Osteoblast (primary cell): Measurements from ENCODE around the gene FRMD4A. TPM values are rescaled to one million over a fixed set of nuclear protein-coding genes. Genes with fewer than 3 reads are reported as not detected.
"Not testable (repeated sequence)": the region's sequence is repeated elsewhere in the genome, so short reads cannot be mapped to it uniquely, and the experiment has no call there.

Source experiments
- DNase-seq: peaks from one replicate; pipeline ENCODE4 v3.0.0; 2011; ENCODE audit warnings: low spot score, mixed read lengths; ENCODE audit not compliant: insufficient read length; ENCODE audit errors: missing footprints
- H2AFZ ChIP-seq: 2 replicates; pipeline ENCODE4 v1.6.0; 2011; ENCODE audit warnings: mild to moderate bottlenecking, low read length
- H3K27ac ChIP-seq: 2 replicates; pipeline ENCODE4 v1.5.1; 2011; ENCODE audit warnings: mild to moderate bottlenecking, low read depth, low read length, moderate library complexity
- H3K27me3 ChIP-seq: 2 replicates; pipeline ENCODE4 v1.6.0; 2012; ENCODE audit warnings: mild to moderate bottlenecking, control low read depth, inconsistent platforms, low read length, moderate library complexity; ENCODE audit not compliant: insufficient read depth
- H3K36me3 ChIP-seq: 2 replicates; pipeline ENCODE4 v1.5.1; 2011; ENCODE audit warnings: mild to moderate bottlenecking, low read length, control low read depth, moderate library complexity; ENCODE audit not compliant: insufficient read depth
- H3K4me1 ChIP-seq: 2 replicates; pipeline ENCODE4 v1.5.1; 2011; ENCODE audit warnings: mild to moderate bottlenecking, low read length, control low read depth, moderate library complexity; ENCODE audit not compliant: insufficient read depth
- H3K4me2 ChIP-seq: 2 replicates; pipeline ENCODE4 v1.6.0; 2011; ENCODE audit warnings: mild to moderate bottlenecking, low read length; ENCODE audit not compliant: insufficient read depth
- H3K4me3 ChIP-seq: fragments of 200-600 bp; sonication (generic); 3 replicates; pipeline ENCODE4 v1.5.1; 2012; ENCODE audit warnings: mild to moderate bottlenecking, low read length, inconsistent platforms; ENCODE audit not compliant: insufficient read depth
- H3K79me2 ChIP-seq: 2 replicates; pipeline ENCODE4 v1.6.0; 2012; ENCODE audit warnings: mild to moderate bottlenecking, low read length, control low read depth, inconsistent platforms; ENCODE audit not compliant: insufficient read depth
- H3K9me3 ChIP-seq: 2 replicates; pipeline ENCODE4 v1.5.1; 2011; ENCODE audit warnings: low read depth, low read length, control low read depth
- H4K20me1 ChIP-seq: 2 replicates; pipeline ENCODE4 v1.6.0; 2012; ENCODE audit warnings: mild to moderate bottlenecking, low read length, control low read depth; ENCODE audit not compliant: insufficient read depth
- CTCF ChIP-seq: IDR thresholded peaks from 2 replicates; pipeline ENCODE4 v1.5.1; 2011; ENCODE audit warnings: mild to moderate bottlenecking, low read depth, low read length, moderate library complexity; ENCODE audit errors: extremely low read depth
- total RNA-seq: library from RNA; depleted of rRNA; stranded (reverse); fragments of >200 nt; gene quantifications from 2 replicates; pipeline ENCODE4 v1.2.3, GENCODE V29; 2012

Gene FRMD4A
- total RNA-seq, 1 donor = 41.3 TPM

- Histone ChIP-seq H3K27me3 (peaks cover 21% of the 10 kb centered on the region), H3K4me3 (no peak overlapping the region), H3K36me3 (no peaks in the 10 kb centered on the region), H2AFZ (no peak overlapping the region), H3K79me2 (no peaks in the 10 kb centered on the region), H3K4me1 (no peaks in the 10 kb centered on the region), H3K27ac (no peak overlapping the region), H3K4me2 (no peak overlapping the region), H3K9me3 (no peaks in the 10 kb centered on the region), H4K20me1 (no peaks in the 10 kb centered on the region)
- TF ChIP-seq CTCF = no peak
- no peak for DNase-seq
Observed at GRCh38 chr10:14211610-14212009, 119.1 kb downstream of the FRMD4A start.

GRCh38 chr10:14208231-14208630 is 122.5 kb downstream of the FRMD4A start:
- Histone ChIP-seq H2AFZ (no peak overlapping the region), H3K27me3 (no peaks in the 10 kb centered on the region), H3K4me3 (no peak overlapping the region), H4K20me1 (no peaks in the 10 kb centered on the region), H3K27ac (no peak overlapping the region), H3K9me3 (no peaks in the 10 kb centered on the region), H3K4me2 (no peak overlapping the region), H3K4me1 (no peaks in the 10 kb centered on the region), H3K79me2 (no peaks in the 10 kb centered on the region), H3K36me3 (no peaks in the 10 kb centered on the region)
- no peak for DNase-seq
- TF ChIP-seq CTCF = no peak

- no peak overlapping the region for H2AFZ ChIP-seq
- no peak for DNase-seq
- H3K79me2 ChIP-seq = no peaks in the 10 kb centered on the region
- no peak overlapping the region for H3K4me2 ChIP-seq
- H3K4me1 ChIP-seq = peaks cover 3% of the 10 kb centered on the region
- no peak overlapping the region for H3K4me3 ChIP-seq
- no peaks in the 10 kb centered on the region for H3K36me3 ChIP-seq
- H4K20me1 ChIP-seq = no peaks in the 10 kb centered on the region
- H3K27me3 ChIP-seq = no peaks in the 10 kb centered on the region
- H3K27ac ChIP-seq = no peak overlapping the region
- no peaks in the 10 kb centered on the region for H3K9me3 ChIP-seq
- no peak for TF ChIP-seq CTCF
Observed at GRCh38 chr10:14205233-14205632, 125.5 kb downstream of the FRMD4A start.

GRCh38 chr10:14200698-14201544 is 129.8 kb downstream of the FRMD4A start:
- Histone ChIP-seq H2AFZ (no peak overlapping the region), H3K4me3 (no peak overlapping the region), H3K4me1 (peaks cover 3% of the 10 kb centered on the region), H3K4me2 (peak overlapping the region; percentile 25), H3K36me3 (no peaks in the 10 kb centered on the region), H3K79me2 (no peaks in the 10 kb centered on the region), H3K27ac (peak overlapping the region; percentile 23), H4K20me1 (no peaks in the 10 kb centered on the region), H3K27me3 (peaks cover 11% of the 10 kb centered on the region), H3K9me3 (no peaks in the 10 kb centered on the region)
- no peak for DNase-seq
- peak; percentile 48 for TF ChIP-seq CTCF

- H2AFZ ChIP-seq, H3K9me3 ChIP-seq, H3K4me1 ChIP-seq, H4K20me1 ChIP-seq, H3K79me2 ChIP-seq, H3K4me3 ChIP-seq, DNase-seq, H3K4me2 ChIP-seq, H3K27ac ChIP-seq, H3K36me3 ChIP-seq: not testable (repeated sequence)
- peaks cover 20% of the 10 kb centered on the region for H3K27me3 ChIP-seq
Observed at GRCh38 chr10:14199098-14199497, 131.6 kb downstream of the FRMD4A start.
